GM19452 (cell line): Measurements from ENCODE around the gene FOLR3.
"Not testable (repeated sequence)": the region's sequence is repeated elsewhere in the genome, so short reads cannot be mapped to it uniquely, and the experiment has no call there.

Experiments used
- ATAC-seq: cut with Tn5 transposase; IDR thresholded peaks from one replicate; pipeline ENCODE4 v1.9.1; 2021; ENCODE audit not compliant: unreplicated experiment

Gene FOLR3

GRCh38 chr11:72123117-72123653, 12.3 kb upstream of the FOLR3 start:
- ATAC-seq: no peak

- ATAC-seq: no peak
Measured at GRCh38 chr11:72124046-72124445, 11.5 kb upstream of the FOLR3 start.

- ATAC-seq: no peak
Measured at GRCh38 chr11:72125956-72126355, 9.6 kb upstream of the FOLR3 start.

- ATAC-seq: no peak
Measured at GRCh38 chr11:72127923-72128322, 7.6 kb upstream of the FOLR3 start.

GRCh38 chr11:72129381-72129780, 6.1 kb upstream of the FOLR3 start:
- no peak for ATAC-seq

GRCh38 chr11:72132646-72133045, 2.9 kb upstream of the FOLR3 start:
- ATAC-seq: no peak

- ATAC-seq: no peak
Measured at GRCh38 chr11:72135891-72136683, 562 bp downstream of the FOLR3 start.

GRCh38 chr11:72136684-72137262, 1.2 kb downstream of the FOLR3 start:
- ATAC-seq: no peak

GRCh38 chr11:72138821-72139390, 3.4 kb downstream of the FOLR3 start:
- no peak for ATAC-seq

- no peak for ATAC-seq
Measured at GRCh38 chr11:72139500-72139899, 4.0 kb downstream of the FOLR3 start.

GRCh38 chr11:72140661-72141060, 5.1 kb downstream of the FOLR3 start:
- no peak for ATAC-seq

GRCh38 chr11:72141066-72141465, 5.5 kb downstream of the FOLR3 start:
- no peak for ATAC-seq

GRCh38 chr11:72142086-72142485, 6.6 kb downstream of the FOLR3 start:
- not testable (repeated sequence) for ATAC-seq

- not testable (repeated sequence) for ATAC-seq
Measured at GRCh38 chr11:72142543-72142942, 7.0 kb downstream of the FOLR3 start.

- no peak for ATAC-seq
Measured at GRCh38 chr11:72144807-72145565, 9.5 kb downstream of the FOLR3 start.

- no peak for ATAC-seq
Measured at GRCh38 chr11:72146625-72147024, 11.1 kb downstream of the FOLR3 start.

GRCh38 chr11:72150882-72151281, 15.4 kb downstream of the FOLR3 start:
- ATAC-seq: no peak

GRCh38 chr11:72153874-72154273, 18.3 kb downstream of the FOLR3 start:
- ATAC-seq: not testable (repeated sequence)

GRCh38 chr11:72154816-72155215, 19.3 kb downstream of the FOLR3 start:
- ATAC-seq: no peak

- no peak for ATAC-seq
Measured at GRCh38 chr11:72155751-72156150, 20.2 kb downstream of the FOLR3 start.

- no peak for ATAC-seq
Measured at GRCh38 chr11:72157131-72157530, 21.6 kb downstream of the FOLR3 start.
